GM20000 (cell line): ENCODE results near the gene GABBR1.

Source experiments
- DNase-seq: peaks from one replicate; pipeline ENCODE4 v3.0.0; 2012; ENCODE audit warnings: low spot score
- TF ChIP-seq, protein P1 (sequence below): IDR thresholded peaks from 2 replicates; pipeline ENCODE4 v1.5.1; 2012; ENCODE audit warnings: mild to moderate bottlenecking, control low read depth; ENCODE audit errors: extremely low read depth, missing control alignments

The GABBR1 gene

DNA sequence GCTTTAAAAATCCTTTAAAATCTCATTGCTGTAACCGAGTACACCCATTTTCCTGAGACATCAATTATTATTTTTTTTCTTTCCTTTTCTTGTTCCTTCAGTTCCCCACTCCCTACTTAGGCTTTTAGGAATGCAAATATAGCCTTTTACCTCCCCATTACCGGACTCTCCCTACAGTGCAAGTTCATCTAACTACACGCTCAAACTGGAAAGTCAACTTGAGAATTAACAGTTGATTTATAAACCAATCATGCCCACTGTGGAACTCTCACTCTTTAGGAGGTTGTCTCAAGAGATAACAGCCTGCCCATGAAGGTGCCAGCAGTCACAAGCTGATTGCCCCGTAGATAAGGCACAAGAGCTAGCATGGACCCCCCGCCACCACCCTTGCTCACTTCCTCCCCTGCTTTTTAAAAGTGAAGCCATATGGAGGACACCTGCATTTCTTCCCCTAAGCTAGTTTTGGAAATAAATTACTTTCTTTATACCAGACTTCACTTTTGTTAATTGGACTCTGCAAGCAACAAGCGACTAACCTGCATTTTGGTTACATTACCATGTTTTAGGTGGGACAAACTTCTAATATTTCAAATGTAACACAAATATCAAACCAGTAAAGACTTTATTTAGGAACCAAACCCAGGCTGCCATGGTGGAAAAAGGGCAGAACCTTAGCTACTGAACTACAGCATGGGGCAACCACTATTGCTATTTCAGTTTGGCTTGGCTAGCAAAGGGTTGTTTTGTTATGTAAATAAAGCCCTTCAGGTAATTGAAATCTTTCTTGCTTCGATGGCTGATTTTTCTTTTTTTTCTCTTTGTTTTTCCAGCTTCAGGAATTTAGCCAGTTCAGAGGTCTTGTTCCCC is 108.3 kb downstream of the GABBR1 start:
- no peak for DNase-seq
- TF ChIP-seq, protein P1, sequence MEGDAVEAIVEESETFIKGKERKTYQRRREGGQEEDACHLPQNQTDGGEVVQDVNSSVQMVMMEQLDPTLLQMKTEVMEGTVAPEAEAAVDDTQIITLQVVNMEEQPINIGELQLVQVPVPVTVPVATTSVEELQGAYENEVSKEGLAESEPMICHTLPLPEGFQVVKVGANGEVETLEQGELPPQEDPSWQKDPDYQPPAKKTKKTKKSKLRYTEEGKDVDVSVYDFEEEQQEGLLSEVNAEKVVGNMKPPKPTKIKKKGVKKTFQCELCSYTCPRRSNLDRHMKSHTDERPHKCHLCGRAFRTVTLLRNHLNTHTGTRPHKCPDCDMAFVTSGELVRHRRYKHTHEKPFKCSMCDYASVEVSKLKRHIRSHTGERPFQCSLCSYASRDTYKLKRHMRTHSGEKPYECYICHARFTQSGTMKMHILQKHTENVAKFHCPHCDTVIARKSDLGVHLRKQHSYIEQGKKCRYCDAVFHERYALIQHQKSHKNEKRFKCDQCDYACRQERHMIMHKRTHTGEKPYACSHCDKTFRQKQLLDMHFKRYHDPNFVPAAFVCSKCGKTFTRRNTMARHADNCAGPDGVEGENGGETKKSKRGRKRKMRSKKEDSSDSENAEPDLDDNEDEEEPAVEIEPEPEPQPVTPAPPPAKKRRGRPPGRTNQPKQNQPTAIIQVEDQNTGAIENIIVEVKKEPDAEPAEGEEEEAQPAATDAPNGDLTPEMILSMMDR = no peak

DNA sequence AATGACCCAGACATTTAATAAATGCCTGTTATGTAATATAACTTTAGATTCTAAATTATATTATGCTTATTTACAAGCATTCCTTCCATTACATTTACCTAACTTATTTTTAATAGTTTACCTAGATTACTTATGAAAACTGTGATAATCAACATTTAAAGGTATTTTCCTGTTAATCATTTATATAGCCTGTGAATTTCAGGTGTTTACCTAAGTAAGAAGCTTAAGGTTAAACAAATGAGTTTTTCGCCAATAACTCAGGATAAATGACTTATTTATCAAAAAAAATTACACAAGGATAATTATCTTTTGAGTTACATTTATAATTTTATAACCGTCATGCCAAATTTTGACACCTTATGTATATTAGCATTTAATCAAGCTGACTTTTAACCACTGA is 108.9 kb downstream of the GABBR1 start:
- DNase-seq = no peak
- TF ChIP-seq, protein P1 = no peak

DNA sequence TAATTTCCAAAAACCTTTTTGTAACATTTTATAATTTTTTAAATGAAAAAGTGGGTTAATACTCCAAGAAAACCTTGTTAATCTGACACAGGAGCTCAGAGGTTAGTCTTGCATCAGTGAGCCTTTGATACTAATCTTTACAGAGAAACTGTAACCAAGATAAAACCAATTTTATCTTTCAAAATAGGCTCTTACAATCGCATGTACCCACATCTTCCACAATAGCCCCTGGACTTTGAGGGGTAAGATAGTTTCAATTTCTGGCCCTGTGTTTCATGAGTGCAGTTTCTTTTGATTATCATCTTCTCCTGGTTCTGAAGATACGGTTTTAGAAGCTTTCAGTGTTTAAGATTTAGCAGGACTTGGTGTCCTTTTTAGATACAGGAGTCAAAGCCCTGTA is 110.8 kb downstream of the GABBR1 start:
- TF ChIP-seq, protein P1 = no peak
- no peak for DNase-seq

DNA sequence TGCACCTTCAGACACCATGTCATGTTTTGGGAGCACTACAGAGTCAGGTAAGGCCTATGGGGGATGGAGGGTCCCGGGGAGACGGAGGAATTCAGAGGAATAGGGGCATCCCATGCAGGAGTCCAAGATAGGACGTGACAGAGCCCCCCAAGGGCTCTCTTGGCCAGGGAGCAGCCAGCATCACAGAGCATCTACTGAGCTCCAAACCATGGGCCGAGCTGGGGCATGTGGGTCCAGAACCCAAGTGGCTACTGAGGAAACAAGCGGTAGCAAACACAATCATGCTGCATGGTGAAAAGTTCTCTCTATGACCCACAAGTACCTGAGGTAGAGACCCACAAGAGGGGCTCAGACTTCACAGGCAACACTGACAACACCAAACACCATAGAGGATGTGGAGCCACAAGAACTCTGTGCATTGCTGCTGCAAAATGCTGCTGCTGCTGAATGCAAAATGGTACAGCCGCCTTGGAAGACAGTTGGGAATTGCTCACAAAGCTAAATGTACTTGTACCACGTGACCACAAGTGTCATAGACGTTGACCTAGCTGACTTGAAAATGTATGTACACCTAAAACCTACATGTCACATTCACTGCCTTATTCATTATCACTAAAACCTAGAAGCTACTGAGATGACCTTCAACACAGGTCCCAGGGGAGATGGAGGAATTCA is 111.8 kb downstream of the GABBR1 start:
- no peak for DNase-seq

DNA sequence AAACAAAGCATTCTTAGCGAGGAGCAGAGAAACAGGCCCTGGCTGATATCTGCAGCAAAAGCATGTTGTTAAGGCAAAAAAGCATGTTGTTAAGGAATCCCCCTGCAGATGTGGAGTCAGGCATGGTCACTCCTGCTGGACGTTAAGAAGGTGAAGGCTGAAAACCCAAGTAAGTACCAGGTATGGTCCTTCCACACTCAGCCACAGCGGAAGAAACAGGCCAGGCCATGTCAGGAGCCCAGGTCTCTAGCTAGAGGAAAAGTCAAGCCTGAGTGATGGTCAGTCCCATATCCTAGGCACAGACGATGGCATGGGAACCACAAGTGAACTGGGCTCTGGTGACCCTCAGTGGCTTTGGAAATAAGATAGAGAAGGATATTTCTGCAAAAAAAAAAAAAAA is 112.8 kb downstream of the GABBR1 start:
- TF ChIP-seq, protein P1 = no peak

More for the DNA sequence above, 111.8 kb downstream of the GABBR1 start:
- TF ChIP-seq, protein P1 = no peak

DNA sequence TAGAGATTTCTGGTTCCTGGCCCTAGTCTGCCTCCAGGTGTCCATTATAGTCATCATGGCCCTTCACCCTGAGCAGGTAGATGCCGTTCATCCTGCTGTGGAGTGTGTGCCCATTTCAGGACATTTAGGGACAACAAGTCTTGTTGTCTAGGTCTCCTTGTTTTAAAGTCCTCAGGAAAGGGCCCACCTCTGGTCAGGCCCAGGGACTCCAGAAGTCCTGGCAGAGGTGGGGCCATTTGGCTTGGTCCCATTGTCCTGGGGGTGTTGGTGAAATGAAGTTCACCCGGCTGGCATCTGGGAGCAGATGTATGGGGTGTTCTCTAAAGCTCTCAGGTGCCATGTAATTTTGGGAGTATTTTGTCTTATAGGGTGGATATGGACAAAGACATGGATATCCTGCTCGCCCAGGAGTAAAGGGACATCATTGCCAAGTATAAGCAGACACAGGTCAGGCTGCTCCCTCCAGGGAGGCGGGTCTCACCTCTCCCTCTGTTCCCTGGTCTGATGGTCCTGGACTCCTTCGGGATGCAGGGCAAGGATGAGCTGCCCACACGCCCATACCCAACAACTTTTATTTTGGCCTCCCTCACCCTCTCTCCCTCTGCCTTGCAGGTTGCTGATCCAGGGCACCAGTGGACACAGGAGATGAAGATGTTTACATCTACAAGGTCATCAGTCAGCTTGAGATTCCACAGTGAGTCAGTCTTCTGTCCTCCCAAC is 113.5 kb downstream of the GABBR1 start:
- DNase-seq = no peak
- TF ChIP-seq, protein P1 = no peak

More for the DNA sequence above, 112.8 kb downstream of the GABBR1 start:
- DNase-seq = no peak
